ENCODE measurements around the gene FKBP10.

The FKBP10 gene

DNA sequence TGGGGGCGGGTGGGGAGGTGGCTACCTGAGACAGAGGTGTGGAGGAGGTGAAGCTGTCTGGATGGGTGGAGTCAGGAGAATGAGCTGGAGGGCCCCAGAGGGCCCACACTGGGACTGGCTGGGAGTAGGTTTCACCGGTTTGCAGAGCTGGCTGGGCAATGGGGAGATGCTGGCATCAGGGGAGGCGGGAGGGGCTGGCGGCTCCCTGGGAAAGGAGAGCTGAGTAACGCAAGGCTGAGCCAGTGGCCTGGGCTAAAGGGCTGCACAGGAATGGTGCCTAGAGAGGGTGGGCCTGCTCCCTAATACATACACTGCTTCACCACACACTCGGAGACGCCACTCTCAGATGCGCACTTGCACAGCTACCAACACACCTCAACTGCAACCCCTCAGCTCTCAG is 13.4 kb upstream of the FKBP10 start:
- no peak for DNase-seq (ENCODE audit: low read depth)
- in situ Hi-C loops (cut with HindIII; ENCODE audit: low sequenced_read_pairs) = no loop called here
- TF ChIP-seq, protein P1, sequence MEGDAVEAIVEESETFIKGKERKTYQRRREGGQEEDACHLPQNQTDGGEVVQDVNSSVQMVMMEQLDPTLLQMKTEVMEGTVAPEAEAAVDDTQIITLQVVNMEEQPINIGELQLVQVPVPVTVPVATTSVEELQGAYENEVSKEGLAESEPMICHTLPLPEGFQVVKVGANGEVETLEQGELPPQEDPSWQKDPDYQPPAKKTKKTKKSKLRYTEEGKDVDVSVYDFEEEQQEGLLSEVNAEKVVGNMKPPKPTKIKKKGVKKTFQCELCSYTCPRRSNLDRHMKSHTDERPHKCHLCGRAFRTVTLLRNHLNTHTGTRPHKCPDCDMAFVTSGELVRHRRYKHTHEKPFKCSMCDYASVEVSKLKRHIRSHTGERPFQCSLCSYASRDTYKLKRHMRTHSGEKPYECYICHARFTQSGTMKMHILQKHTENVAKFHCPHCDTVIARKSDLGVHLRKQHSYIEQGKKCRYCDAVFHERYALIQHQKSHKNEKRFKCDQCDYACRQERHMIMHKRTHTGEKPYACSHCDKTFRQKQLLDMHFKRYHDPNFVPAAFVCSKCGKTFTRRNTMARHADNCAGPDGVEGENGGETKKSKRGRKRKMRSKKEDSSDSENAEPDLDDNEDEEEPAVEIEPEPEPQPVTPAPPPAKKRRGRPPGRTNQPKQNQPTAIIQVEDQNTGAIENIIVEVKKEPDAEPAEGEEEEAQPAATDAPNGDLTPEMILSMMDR (IDR thresholded peaks at IDR 0.05; ENCODE audit: low read depth, low read length, missing control alignments) = no peak
- no peak overlapping the region for H3K4me3 ChIP-seq (ENCODE audit: low read depth, low read length)

DNA sequence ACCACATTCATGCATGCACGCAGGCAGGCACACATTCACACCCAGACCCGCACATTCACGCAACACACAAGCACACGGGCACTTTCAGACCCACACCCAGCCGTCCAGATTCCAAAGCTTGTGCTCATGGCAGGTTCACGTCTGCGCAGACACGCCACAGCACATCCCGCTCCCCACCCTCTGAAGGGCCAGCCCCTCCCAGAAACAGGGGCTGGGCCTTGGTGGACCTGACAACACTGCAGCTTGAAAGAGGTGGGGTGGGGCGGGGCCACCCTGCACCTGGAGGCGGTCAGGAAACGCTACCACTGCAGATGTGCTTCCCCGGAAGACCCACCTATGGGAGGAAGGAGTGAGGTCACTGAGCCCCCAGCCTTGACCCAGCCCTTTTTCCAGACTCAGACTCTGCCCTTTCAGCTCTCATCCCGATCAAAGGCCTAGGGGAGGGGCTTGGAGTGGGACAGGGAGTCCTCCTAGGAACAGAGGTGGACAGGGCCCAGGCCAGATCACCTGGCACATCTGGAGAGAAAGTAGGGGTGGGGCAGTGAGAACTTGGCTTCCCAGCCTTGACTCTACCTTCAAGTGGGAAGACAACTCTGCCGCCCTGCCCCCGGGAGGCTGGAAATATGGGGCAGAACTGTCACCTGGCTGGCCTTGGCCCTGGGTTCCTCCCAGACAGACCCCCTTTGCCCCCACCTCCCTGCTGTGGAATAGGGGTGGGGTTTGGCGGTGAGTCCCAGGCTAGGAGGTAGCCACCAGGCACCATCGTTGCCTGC is 12.0 kb upstream of the FKBP10 start:
- H3K4me3 ChIP-seq (ENCODE audit: low read depth, low read length) = no peak overlapping the region
- in situ Hi-C loops (cut with HindIII; ENCODE audit: low sequenced_read_pairs) = loop anchor here (5.0 to 10.0 kb wide), 2 partner anchors 43 to 76 kb away; no protein-coding TSS in a partner anchor
- DNase-seq (ENCODE audit: low read depth) = no peak
- TF ChIP-seq, protein P1 (IDR thresholded peaks at IDR 0.05; ENCODE audit: low read depth, low read length, missing control alignments) = no peak

DNA sequence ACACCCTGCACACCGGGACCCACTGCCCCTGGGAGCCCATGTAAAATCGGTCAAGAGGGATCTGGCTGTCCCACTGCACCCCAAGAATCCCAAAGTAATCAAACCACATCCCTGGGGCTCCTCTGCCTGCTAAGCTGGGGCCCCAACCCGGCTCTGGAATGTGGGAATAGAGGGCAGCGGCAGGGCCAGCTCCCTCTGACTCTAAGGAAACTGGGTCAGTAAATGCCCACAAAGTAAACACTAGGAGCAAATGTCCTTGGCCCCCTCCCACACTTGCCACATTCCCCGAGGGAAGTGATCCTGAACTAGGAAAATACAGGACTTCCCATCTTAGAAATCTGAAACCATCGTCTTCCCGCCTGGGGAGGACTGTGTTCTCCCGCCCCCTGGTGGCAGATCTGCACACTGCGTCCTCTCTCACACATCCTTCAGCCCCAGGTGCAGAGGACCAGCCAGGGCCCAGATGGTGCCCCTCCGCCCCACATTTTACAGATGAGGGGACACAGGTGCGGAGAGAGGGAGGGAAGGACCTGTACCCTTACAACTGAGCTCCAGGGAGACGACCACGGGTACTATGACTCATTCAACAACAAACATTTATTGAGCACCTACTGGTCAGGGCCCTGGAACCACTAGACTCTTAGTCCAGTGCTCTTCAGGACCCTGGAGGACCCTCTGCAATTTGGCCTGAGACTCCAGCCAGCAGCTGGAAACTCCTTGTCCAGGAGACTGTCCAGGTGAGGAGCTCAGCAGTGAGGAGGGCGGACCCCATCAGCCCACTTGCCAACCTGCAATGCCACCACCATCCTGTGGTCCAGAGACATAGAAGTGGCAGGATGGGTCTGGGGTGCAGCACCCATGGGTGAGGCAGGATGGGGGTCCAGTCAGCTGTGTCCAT is 11.2 kb upstream of the FKBP10 start:
- no peak overlapping the region for H3K4me3 ChIP-seq (ENCODE audit: low read depth, low read length)
- TF ChIP-seq, protein P1 (IDR thresholded peaks at IDR 0.05; ENCODE audit: low read depth, low read length, missing control alignments) = peak; percentile 97
- in situ Hi-C loops (cut with HindIII; ENCODE audit: low sequenced_read_pairs) = loop anchor here (5.0 to 10.0 kb wide), 2 partner anchors 44 to 77 kb away; no protein-coding TSS in a partner anchor
- peak; percentile 61 for DNase-seq (ENCODE audit: low read depth)

DNA sequence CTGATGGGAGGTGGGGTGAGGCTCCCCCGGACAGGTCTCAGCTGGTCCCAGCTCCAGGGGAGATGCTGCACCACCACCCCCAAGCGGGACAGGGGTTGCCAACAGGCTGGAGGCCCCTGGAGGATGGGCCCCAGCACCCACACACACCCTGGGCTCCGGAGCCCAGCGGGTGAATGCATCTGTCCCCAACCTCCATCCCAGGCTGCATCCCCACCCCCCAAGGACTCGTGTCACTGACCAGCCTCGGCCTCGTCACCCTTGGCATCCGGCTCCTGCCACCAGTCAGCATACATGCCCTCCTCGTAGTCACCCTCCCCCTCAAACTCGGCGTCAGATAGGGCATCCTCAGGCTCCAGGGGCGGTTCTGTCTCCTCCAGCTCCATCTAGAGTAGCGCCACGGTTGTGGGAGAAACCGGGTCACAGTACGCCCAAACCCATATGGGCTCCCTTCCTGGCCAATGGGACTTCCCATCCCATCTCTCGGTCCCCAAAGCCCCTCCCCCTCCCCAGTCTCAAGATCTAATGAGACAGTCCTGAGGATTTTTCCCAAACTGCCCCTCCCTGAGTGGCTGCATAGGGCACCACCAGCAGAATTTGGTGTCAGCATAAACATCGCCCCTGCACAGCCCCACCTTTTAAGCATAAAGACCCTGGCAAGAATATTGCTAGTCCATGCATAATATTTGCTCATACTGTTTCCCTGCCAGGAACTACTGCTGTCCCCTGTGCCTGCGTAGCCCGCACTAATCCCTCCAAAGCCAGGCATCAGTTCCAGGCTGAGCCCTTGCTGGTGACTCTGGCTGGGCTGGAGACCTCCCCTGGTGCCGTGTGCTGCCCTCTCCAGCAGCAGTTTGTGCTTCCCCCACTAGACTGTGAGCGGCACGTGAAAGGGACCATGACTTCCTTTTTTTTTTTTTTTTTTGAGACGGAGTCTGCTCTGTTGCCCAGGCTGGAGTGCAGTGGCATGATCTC is 9.5 kb upstream of the FKBP10 start:
- in situ Hi-C loops (cut with HindIII; ENCODE audit: low sequenced_read_pairs) = loop anchor here (5.0 to 10.0 kb wide), 2 partner anchors 46 to 79 kb away; no protein-coding TSS in a partner anchor
- no peak for DNase-seq (ENCODE audit: low read depth)
- H3K4me3 ChIP-seq (ENCODE audit: low read depth, low read length) = no peak overlapping the region
- TF ChIP-seq, protein P1 (IDR thresholded peaks at IDR 0.05; ENCODE audit: low read depth, low read length, missing control alignments) = no peak

DNA sequence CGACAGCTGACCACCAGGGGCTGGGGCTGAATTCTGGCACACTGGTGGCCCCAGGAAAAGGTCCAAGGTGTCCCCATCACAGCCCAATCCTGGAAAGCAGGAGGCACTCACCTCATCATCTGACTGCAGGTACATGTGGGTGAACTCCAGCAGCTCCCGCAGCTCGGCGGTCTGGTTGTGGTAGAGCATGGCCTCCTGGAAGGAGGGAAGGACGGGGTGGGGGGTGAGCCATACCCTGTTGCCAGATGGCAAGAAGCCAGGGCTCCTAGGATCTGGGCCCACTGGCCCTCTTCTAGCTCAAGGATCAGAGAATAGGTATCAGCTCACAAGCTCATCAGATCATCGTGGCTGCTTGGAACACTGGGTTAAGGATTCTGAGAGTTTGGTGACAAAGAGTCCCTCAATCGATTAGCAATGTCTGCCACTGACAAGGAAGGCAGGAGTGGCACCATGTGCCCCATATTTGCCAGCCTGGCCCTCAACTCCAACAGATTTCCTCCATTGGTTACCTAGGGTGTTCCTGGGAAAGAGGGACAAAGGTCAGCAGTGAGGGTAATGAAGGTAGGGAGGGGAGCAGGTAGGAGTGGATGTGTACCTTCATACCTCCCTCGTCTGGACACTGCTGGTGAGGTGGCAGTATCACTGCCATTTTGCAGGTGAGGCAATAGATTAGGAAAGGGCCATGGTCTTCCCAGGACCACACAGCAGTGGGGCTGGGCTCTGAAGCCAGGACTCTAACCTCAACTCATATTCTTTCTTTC is 5.9 kb upstream of the FKBP10 start:
- in situ Hi-C loops (cut with HindIII; ENCODE audit: low sequenced_read_pairs) = loop anchor here (10.0 kb wide), 1 partner anchor 82 kb away; no protein-coding TSS in a partner anchor
- TF ChIP-seq, protein P1 (IDR thresholded peaks at IDR 0.05; ENCODE audit: low read depth, low read length, missing control alignments) = no peak
- no peak overlapping the region for H3K4me3 ChIP-seq (ENCODE audit: low read depth, low read length)
- DNase-seq (ENCODE audit: low read depth) = no peak
